Measurements from ENCODE around the gene ASPSCR1. TPM values are rescaled to one million over a fixed set of nuclear protein-coding genes. Genes with fewer than 3 reads are reported as not detected.
A peak's percentile ranks its signal among the peaks of the same experiment; 100 is the strongest.

Gene ASPSCR1
- total RNA-seq, 1 experiment from 2014 or later, result 40.6 TPM

- peaks cover 14% of the 10 kb centered on the region; the same call in 1 of the 2 replicates for H3K4me1 ChIP-seq
- H3K4me3 ChIP-seq, result no peak overlapping the region
- H3K27ac ChIP-seq, result no peak overlapping the region
- H3K36me3 ChIP-seq, result peaks cover 45% of the 10 kb centered on the region
- no peak for DNase-seq
- no peaks in the 10 kb centered on the region for H3K9me3 ChIP-seq (replicated peaks)
- H3K27me3 ChIP-seq, result no peaks in the 10 kb centered on the region
Observed at GRCh38 chr17:82061047-82061925, 83.9 kb downstream of the ASPSCR1 start.

- peaks cover 34% of the 10 kb centered on the region for H3K36me3 ChIP-seq
- H3K9me3 ChIP-seq (replicated peaks), result no peaks in the 10 kb centered on the region
- peaks cover 14% of the 10 kb centered on the region; the same call in 1 of the 2 replicates for H3K4me1 ChIP-seq
- DNase-seq, result no peak
- no peaks in the 10 kb centered on the region for H3K27me3 ChIP-seq
- H3K27ac ChIP-seq, result no peak overlapping the region
- H3K4me3 ChIP-seq, result no peak overlapping the region
Observed at GRCh38 chr17:82062076-82062983, 84.9 kb downstream of the ASPSCR1 start.

GRCh38 chr17:82062984-82063368 lies 85.5 kb downstream of the ASPSCR1 start:
- H3K36me3 ChIP-seq, result peaks cover 28% of the 10 kb centered on the region

GRCh38 chr17:82063424-82064415 lies 86.3 kb downstream of the ASPSCR1 start:
- Histone ChIP-seq H3K36me3 (peaks cover 21% of the 10 kb centered on the region), H3K4me1 (peaks cover 14% of the 10 kb centered on the region; the same call in 1 of the 2 replicates), H3K4me3 (no peak overlapping the region), H3K27ac (no peak overlapping the region), H3K27me3 (no peaks in the 10 kb centered on the region), H3K9me3 (replicated peaks) (no peaks in the 10 kb centered on the region)
- no peak for DNase-seq

More at GRCh38 chr17:82062984-82063368, 85.5 kb downstream of the ASPSCR1 start:
- Histone ChIP-seq H3K27me3 (no peaks in the 10 kb centered on the region), H3K4me3 (no peak overlapping the region), H3K9me3 (replicated peaks) (no peaks in the 10 kb centered on the region), H3K4me1 (peaks cover 14% of the 10 kb centered on the region; the same call in 1 of the 2 replicates), H3K27ac (no peak overlapping the region)
- no peak for DNase-seq

DNA sequence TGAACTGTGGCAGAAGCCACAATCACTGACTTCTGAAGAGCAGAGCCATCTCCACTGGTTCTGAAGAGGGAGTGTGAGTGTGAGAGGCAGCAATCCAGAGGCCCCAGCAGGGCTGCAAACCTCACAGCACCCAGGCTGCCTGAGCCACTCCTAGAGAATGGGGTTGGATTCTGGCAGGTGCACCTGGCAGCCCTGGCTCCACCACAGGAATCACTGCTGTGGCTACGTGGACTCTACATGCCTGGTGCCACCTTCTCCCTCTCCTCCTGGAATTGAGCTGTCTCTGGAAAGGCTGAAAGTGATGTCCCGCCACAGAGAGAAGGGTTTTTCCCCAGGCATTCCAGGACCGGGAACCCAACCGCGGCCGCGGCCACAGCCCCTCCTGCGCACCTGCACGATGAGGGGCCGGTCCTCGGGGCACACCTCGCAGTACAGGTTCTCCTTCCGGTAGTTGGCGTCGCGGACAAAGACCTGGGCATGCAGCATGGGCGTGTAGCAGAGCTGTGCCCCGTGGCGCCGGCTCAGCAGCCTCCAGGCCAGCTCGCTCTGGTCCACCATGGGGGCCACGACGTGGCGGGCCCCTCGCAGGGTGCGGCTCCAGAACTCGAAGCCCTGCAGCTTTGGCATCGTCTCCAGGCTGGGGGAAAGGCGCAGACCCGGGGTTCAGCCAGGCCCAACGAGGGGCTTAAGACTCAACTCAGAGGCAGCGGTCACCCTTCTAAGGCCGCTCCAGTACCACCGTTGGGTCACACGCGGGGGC lies 87.2 kb downstream of the ASPSCR1 start:
- H3K9me3 ChIP-seq (replicated peaks), result no peaks in the 10 kb centered on the region
- DNase-seq, result no peak
- peak overlapping the region; percentile 97 for H3K4me3 ChIP-seq
- no peaks in the 10 kb centered on the region for H3K27me3 ChIP-seq
- H3K36me3 ChIP-seq, result peaks cover 18% of the 10 kb centered on the region
- no peak overlapping the region; the same call in 1 of the 2 replicates for H3K27ac ChIP-seq
- peaks cover 12% of the 10 kb centered on the region; the same call in 1 of the 2 replicates for H3K4me1 ChIP-seq

GRCh38 chr17:82065193-82065637 lies 87.8 kb downstream of the ASPSCR1 start:
- Histone ChIP-seq H3K27ac (peak overlapping the region; percentile 26; the same call in 1 of the 2 replicates), H3K4me1 (peaks cover 10% of the 10 kb centered on the region; the same call in 1 of the 2 replicates), H3K9me3 (replicated peaks) (no peaks in the 10 kb centered on the region), H3K4me3 (peak overlapping the region; percentile 97), H3K36me3 (peaks cover 18% of the 10 kb centered on the region), H3K27me3 (no peaks in the 10 kb centered on the region)
- DNase-seq, result peak in 1 of 2 experiments; percentile 54

- H3K4me3 ChIP-seq, result peak within 1 kb of the TSS; percentile 97
- no peaks in the 10 kb centered on the region for H3K9me3 ChIP-seq (replicated peaks)
- peaks cover 14% of the 10 kb centered on the region for H3K36me3 ChIP-seq
- peak within 1 kb of the TSS; percentile 31; the same call in 1 of the 2 replicates for H3K27ac ChIP-seq
- peak; percentile 63 to 76 for DNase-seq
- H3K27me3 ChIP-seq, result no peaks in the 10 kb centered on the region
- peaks cover 10% of the 10 kb centered on the region; the same call in 1 of the 2 replicates for H3K4me1 ChIP-seq
Observed at GRCh38 chr17:82065638-82066303, 88.3 kb downstream of the ASPSCR1 start, which contains the start of gene DUS1L. TSS of gene DUS1L (minus strand) at chr17:82065804. CDS start at chr17:82065059, 745 bp downstream.

Other genes with a start within 250 kb of the ASPSCR1 start
- gene GCGR, start 173.5 kb upstream of the ASPSCR1 start, total RNA-seq (2014; rRNA removed; shearing (Covaris generic)), result 0.04 TPM in 1 of 2 replicates, not detected in the other
- 130 and 146 TPM in 2 replicates for gene MCRIP1, start 144.3 kb upstream of the ASPSCR1 start, total RNA-seq (2014; rRNA removed; shearing (Covaris generic))
- gene PPP1R27, start 142.6 kb upstream of the ASPSCR1 start, total RNA-seq (2014; rRNA removed; shearing (Covaris generic)), result not detected in 2 replicates
- gene P4HB, start 117.1 kb upstream of the ASPSCR1 start, total RNA-seq (2014; rRNA removed; shearing (Covaris generic)), result 558 and 620 TPM in 2 replicates
- gene ARHGDIA, start 106.3 kb upstream of the ASPSCR1 start, total RNA-seq (2014; rRNA removed; shearing (Covaris generic)), result 201 and 216 TPM in 2 replicates
- 512 and 516 TPM in 2 replicates for gene ALYREF, start 86.0 kb upstream of the ASPSCR1 start, total RNA-seq (2014; rRNA removed; shearing (Covaris generic))
- gene ANAPC11, start 85.9 kb upstream of the ASPSCR1 start, total RNA-seq (2014; rRNA removed; shearing (Covaris generic)), result 266 and 312 TPM in 2 replicates
- gene NPB, start 75.4 kb upstream of the ASPSCR1 start, total RNA-seq (2014; rRNA removed; shearing (Covaris generic)), result 3.8 and 4.9 TPM in 2 replicates
- 30.2 and 33.0 TPM in 2 replicates for gene PCYT2, start 66.2 kb upstream of the ASPSCR1 start, total RNA-seq (2014; rRNA removed; shearing (Covaris generic))
- gene SIRT7, start 59.5 kb upstream of the ASPSCR1 start, total RNA-seq (2014; rRNA removed; shearing (Covaris generic)), result 20.1 and 23.5 TPM in 2 replicates
- 27.3 and 29.0 TPM in 2 replicates for gene MAFG, start 49.9 kb upstream of the ASPSCR1 start, total RNA-seq (2014; rRNA removed; shearing (Covaris generic))
- 152 and 159 TPM in 2 replicates for gene PYCR1, start 40.3 kb upstream of the ASPSCR1 start, total RNA-seq (2014; rRNA removed; shearing (Covaris generic))
- 0.81 and 0.85 TPM in 2 replicates for gene MYADML2, start 30.4 kb upstream of the ASPSCR1 start, total RNA-seq (2014; rRNA removed; shearing (Covaris generic))
- gene NOTUM, start 16.4 kb upstream of the ASPSCR1 start, total RNA-seq (2014; rRNA removed; shearing (Covaris generic)), result 1.8 and 3.3 TPM in 2 replicates
- gene CENPX, start 45.2 kb downstream of the ASPSCR1 start, total RNA-seq (2014; rRNA removed; shearing (Covaris generic)), result 116 and 136 TPM in 2 replicates
- gene LRRC45, start 45.7 kb downstream of the ASPSCR1 start, total RNA-seq (2014; rRNA removed; shearing (Covaris generic)), result 17.3 and 21.3 TPM in 2 replicates
- gene RAC3, start 54.0 kb downstream of the ASPSCR1 start, total RNA-seq (2014; rRNA removed; shearing (Covaris generic)), result 17.9 and 20.8 TPM in 2 replicates
- gene DCXR, start 60.1 kb downstream of the ASPSCR1 start, total RNA-seq (2014; rRNA removed; shearing (Covaris generic)), result 110 and 112 TPM in 2 replicates
- 21.8 and 26.5 TPM in 2 replicates for gene RFNG, start 74.2 kb downstream of the ASPSCR1 start, total RNA-seq (2014; rRNA removed; shearing (Covaris generic))
- gene GPS1, start 74.3 kb downstream of the ASPSCR1 start, total RNA-seq (2014; rRNA removed; shearing (Covaris generic)), result 168 and 176 TPM in 2 replicates
- gene DUS1L, start 88.2 kb downstream of the ASPSCR1 start, total RNA-seq (2014; rRNA removed; shearing (Covaris generic)), result 112 and 126 TPM in 2 replicates
- gene FASN, start 120.6 kb downstream of the ASPSCR1 start, total RNA-seq (2014; rRNA removed; shearing (Covaris generic)), result 141 and 151 TPM in 2 replicates
- gene CCDC57, start 235.2 kb downstream of the ASPSCR1 start, total RNA-seq (2014; rRNA removed; shearing (Covaris generic)), result 23.5 and 24.6 TPM in 2 replicates

Data from SJCRH30 (cell line).